Right lobe of liver (tissue), 6 donors: ENCODE results near the gene ADGRG3. TPM values are rescaled to one million over a fixed set of nuclear protein-coding genes. Genes with fewer than 3 reads are reported as not detected.
A peak's percentile ranks its signal among the peaks of the same experiment; 100 is the strongest.

Experiments
- ATAC-seq, 4 donors: fragments of 200-7000 bp; cut with Tn5 transposase; one replicate each; pipeline ENCODE4 v1.9.1; 2020; ENCODE audit warnings: mild to moderate bottlenecking in 4 of 4, moderate library complexity in 4 of 4
- DNase-seq, 3 donors: peaks; one replicate each; pipeline ENCODE4 v3.0.0-alpha.2; 2020
- H3K27ac ChIP-seq, 3 donors: fragments of 200-600 bp; one replicate each; pipeline ENCODE4 v1.8.0; 2022
- H3K27me3 ChIP-seq, 2 donors: fragments of 200-600 bp; one replicate each; pipeline ENCODE4 v1.8.0; 2022
- H3K36me3 ChIP-seq, 4 donors: fragments of 200-600 bp; sonication (generic) in 1 of 4; one replicate each; pipeline versions ENCODE4 v1.5.1 to v1.8.0; 2017 to 2022; ENCODE audit warnings: control low read depth in 1 of 4
- H3K4me1 ChIP-seq, 4 donors: fragments of 200-600 bp; sonication (generic) in 1 of 4; one replicate each; pipeline versions ENCODE4 v1.5.1 to v1.8.0; 2017 to 2022; ENCODE audit warnings: control low read depth in 1 of 4
- H3K4me3 ChIP-seq, 3 donors: fragments of 200-600 bp; one replicate each; pipeline ENCODE4 v1.8.0; 2022
- H3K9me3 ChIP-seq, 4 donors: fragments of 200-600 bp; sonication (generic) in 1 of 4; one replicate each; pipeline versions ENCODE4 v1.5.1 to v1.8.0; 2017 to 2022; ENCODE audit warnings: control low read depth in 1 of 4
- CTCF ChIP-seq, 4 donors: fragments of 200-600 bp in 3 of 4; fragments of 450-650 bp in 1 of 4; IDR thresholded peaks; one replicate each; pipeline versions ENCODE4 v1.5.1 to v1.8.0; 2016 to 2022; ENCODE audit warnings: antibody characterized with exemption in 4 of 4, mild to moderate bottlenecking in 2 of 4
- POLR2A ChIP-seq: fragments of 450-650 bp; IDR thresholded peaks from one replicate; pipeline ENCODE4 v1.6.1; 2017; ENCODE audit warnings: antibody characterized with exemption, mild to moderate bottlenecking
- WGBS: methylation state at CpG from one replicate; pipeline ENCODE4 v1.1.6; 2018; ENCODE audit warnings: low coverage, low lambda C conversion rate; ENCODE audit not compliant: insufficient coverage; ENCODE audit errors: missing lambda C conversion rate; 5-methylcytosine and 5-hydroxymethylcytosine counted together
- intact Hi-C, 2 donors: fragments of 100-400 bp; cut with DNase I; formaldehyde crosslinking; loops; one replicate each; pipeline versions ENCODE4 v1.11.2 to v1.14.1; 2022
- total RNA-seq, 6 experiments: library from RNA; depleted of rRNA in 2 of 6; stranded (reverse); fragments of >200 nt in 2 of 6; fragmentation: NEBNext Ultra II Directional in 3 of 6; extraction: Animal tissue kit (Norgen Biotek cat#: 25700) in 3 of 6; gene quantifications; one replicate each; pipeline versions ENCODE4 v1.1.0 to v1.2.4, GENCODE V29; 2016 to 2023
- donor health status: DM: no; HTN: yes; CAD: no.
- donor health status: DM: no; HTN: no; CAD: no.
- donor health status: DM: no; HTN: no; CAD: no.
- donor health status: DM: no; HTN: yes; CAD: no.
- donor health status: DM: no; HTN: yes; CAD: no.

ADGRG3 gene
- total RNA-seq, 6 experiments from 2014 or later, result 0.37 to 1.6 (median 0.83) TPM

GRCh38 chr16:57666353-57667047 lies 1.6 kb upstream of the ADGRG3 start:
- Histone ChIP-seq H3K27ac (peak overlapping the region in 1 of 3 donors; percentile 74), H3K27me3 (no peaks in the 10 kb centered on the region), H3K4me3 (no peak overlapping the region), H3K36me3 (no peaks in the 10 kb centered on the region), H3K9me3 (no peaks in the 10 kb centered on the region), H3K4me1 (peaks cover 0 to 12% (median 4%) of the 10 kb centered on the region in 4 donors)
- WGBS, result 92% methylated on average over 2 of the region's 11 CpGs
- intact Hi-C loops, result no loop called here
- no peak for DNase-seq
- no peak for ATAC-seq
- TF ChIP-seq CTCF (IDR thresholded peaks at IDR 0.05) (no peak), POLR2A (no peak)

- H3K9me3 ChIP-seq, result no peaks in the 10 kb centered on the region
These were observed 1.0 kb upstream of the ADGRG3 start for GRCh38 chr16:57667048-57667525.

DNA sequence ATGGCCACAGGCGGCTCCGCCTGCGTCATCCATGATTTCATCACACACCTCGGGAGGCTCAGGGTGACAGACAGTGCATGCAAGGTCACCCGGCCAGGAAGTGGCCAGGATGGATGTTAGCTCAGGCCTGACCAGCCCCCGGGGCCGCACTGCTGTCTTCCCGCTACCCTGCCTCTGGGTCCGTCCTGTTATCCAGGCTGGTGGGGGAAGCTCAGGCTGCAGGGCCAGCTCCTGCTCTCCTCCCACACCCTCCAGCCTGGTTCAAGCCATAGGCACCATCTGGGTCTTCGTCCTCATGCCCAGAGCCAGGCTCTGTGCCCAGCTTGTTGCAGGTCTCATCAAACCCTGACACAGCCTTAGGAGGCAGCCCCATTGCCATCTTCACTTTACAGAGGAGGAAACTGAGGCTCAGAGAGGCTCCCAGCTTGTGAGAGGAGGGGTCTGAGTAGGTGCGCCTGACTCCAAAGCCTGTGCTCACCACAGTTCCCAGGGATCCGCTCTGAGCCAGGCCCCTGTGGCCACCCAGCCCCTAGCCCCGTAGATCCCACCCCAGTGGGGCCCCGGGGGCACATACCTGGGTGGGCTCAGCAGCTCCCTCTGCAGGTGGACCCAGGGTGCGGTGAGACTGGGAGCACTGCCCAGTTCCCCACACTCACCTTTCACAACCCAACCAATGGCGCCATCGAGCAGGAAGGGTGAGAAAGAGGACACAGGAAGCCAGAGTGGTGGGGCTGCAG lies 412 bp upstream of the ADGRG3 start:
- intact Hi-C loops, result no loop called here
- WGBS, result no CpG with 5 or more reads among the region's 17 CpGs
- peak overlapping the region; percentile 13 to 74 (median 27) for H3K27ac ChIP-seq

More at GRCh38 chr16:57667048-57667525, 1.0 kb upstream of the ADGRG3 start:
- Histone ChIP-seq H3K27ac (peak overlapping the region in 1 of 3 donors; percentile 74), H3K4me3 (no peak overlapping the region), H3K36me3 (no peaks in the 10 kb centered on the region), H3K4me1 (peaks cover 0 to 12% (median 4%) of the 10 kb centered on the region in 4 donors), H3K27me3 (no peaks in the 10 kb centered on the region)
- no peak for DNase-seq
- TF ChIP-seq CTCF (IDR thresholded peaks at IDR 0.05) (no peak), POLR2A (no peak)
- no CpG with 5 or more reads among the region's 5 CpGs for WGBS
- intact Hi-C loops, result no loop called here
- no peak for ATAC-seq

More for the DNA sequence above, 412 bp upstream of the ADGRG3 start:
- no peak overlapping the region for H3K4me3 ChIP-seq
- no peaks in the 10 kb centered on the region for H3K9me3 ChIP-seq
- ATAC-seq (peak; percentile 82 to 92 (median 87)), DNase-seq (peak; percentile 82 to 93 (median 85))
- H3K36me3 ChIP-seq, result no peaks in the 10 kb centered on the region
- TF ChIP-seq POLR2A, result peak; percentile 41
- peak in 3 of 4 donors; percentile 16 to 40 (median 38) for TF ChIP-seq CTCF (IDR thresholded peaks at IDR 0.05)
- peaks cover 0 to 12% (median 4%) of the 10 kb centered on the region in 4 donors for H3K4me1 ChIP-seq
- no peaks in the 10 kb centered on the region for H3K27me3 ChIP-seq
